ENCODE results near the gene S100A7A.

S100A7A gene

DNA sequence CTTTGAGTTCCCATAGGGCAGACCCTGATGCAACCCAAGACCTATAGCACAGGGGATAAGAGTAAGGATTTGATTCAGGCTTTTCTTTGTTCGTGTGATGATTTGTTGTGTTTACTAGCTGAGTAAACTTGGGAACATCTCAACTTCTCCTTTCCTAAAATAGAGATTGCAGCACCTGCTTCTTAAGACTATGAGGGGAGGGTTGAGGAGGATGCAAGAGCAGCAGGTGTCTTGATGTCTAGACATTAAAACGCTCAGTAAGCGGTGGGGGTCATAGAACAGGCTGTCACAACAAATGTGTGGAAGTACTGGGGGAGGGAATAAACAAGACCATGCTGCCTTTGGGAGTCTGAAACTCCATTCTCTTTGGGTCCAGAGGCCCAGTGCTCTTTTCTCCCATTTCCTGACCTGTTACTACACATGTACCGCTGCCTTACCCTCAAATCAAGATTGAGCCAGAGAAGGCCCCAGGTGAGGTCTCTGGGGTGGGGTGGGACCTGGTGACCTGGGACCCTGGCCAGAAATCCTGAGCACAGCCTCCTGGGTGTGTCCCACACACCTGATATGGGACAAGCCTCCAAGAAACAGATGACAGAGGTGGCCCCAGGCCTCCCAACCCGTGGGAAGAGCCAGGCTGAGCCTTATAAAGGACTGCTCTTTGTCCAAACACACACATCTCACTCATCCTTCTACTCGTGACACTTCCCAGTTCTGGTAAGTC, at the start of gene S100A7A:
Gene S100A7A (plus strand): TSS at position 671 of the 721 bp plus-strand sequence. CDS start 1,563 bp downstream, outside the sequence.
- DNase-seq = no peak

DNA sequence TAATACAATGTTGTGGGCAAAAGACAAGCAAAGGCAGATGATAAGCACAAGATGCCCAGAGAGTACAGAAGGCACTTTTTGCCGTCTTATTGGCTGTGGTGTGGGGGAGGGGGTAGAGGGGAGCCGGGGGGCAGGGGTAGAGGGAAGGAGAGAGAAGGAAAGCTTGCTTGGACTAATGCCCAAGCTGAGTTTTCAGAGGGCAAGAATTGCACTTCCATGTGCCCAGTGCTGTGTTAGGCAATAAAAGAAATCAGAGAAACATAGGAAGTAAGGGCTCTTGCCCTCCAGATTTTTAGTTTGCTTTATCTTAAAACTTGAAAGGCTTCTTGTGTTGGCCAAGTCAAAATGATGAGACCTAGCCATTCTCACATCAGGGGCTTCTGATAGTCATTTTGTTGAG, 49.2 kb upstream of the S100A7A start:
- DNase-seq = no peak

- no peak for DNase-seq
Measured at GRCh38 chr1:153368495-153368894, 47.8 kb upstream of the S100A7A start.

DNA sequence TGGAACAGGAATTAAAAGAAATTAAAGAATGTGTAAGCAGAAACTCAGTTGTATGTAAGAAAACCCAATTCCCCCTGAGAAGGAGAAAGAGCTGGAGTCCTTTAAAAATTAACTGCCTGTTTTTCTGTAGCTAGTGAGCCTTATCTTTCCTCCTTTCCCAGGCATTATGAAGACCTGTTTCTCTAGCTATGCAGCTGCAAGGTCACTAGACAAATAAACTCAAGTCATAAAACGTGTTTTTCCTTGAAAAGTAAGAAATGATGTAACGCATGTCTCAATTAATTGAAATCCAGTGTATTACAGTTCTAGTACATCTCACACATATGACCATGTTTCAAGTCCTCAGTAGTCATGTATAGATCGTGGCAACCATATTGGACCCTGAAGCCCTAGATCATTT, 46.2 kb upstream of the S100A7A start:
- no peak for DNase-seq

GRCh38 chr1:153371231-153371630, 45.1 kb upstream of the S100A7A start:
- no peak for DNase-seq

DNA sequence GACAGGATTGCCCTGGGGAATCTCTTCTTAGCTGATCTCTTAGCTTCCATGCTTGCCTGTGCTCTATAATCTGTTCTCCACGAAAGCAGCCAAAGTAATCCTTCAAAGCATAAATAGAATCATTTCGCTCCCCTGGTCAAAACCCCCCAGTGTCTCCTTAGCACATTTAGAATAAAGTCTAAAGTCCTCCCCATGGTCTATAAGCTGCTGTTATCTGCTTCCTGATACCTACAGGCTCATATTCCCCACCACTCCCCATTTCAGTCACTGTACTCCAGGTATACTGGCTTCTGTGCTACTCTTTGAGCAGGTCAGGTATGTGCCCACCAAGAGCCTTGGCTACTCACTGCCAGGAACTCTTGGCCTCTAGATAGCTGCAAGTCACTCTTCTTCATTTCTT, 43.7 kb upstream of the S100A7A start:
- DNase-seq = no peak

DNA sequence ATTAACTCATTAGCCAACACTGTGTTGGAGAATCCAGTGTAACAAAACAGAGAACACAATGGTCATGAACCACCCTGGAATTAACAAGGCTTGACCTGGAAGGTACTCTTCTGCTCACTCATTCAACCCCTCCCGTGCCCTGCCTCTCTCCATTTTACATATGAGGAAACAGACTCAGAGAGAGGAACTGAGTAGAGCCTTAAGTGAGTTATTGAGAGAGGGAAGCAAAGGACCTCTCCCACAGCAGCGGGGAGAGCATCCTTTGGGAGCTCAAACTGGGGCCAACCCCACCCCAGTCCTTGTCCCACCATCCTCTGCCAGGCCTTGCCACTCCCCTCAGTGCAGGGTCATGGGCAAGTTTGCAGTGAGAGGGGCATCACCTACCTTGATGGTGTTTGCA, 42.2 kb upstream of the S100A7A start:
- no peak for DNase-seq

GRCh38 chr1:153375511-153375910, 40.8 kb upstream of the S100A7A start, which contains the start of gene S100A12:
S100A12 (minus strand) TSS chr1:153375621; CDS start chr1:153374592, 1,029 bp downstream.
- no peak for DNase-seq

DNA sequence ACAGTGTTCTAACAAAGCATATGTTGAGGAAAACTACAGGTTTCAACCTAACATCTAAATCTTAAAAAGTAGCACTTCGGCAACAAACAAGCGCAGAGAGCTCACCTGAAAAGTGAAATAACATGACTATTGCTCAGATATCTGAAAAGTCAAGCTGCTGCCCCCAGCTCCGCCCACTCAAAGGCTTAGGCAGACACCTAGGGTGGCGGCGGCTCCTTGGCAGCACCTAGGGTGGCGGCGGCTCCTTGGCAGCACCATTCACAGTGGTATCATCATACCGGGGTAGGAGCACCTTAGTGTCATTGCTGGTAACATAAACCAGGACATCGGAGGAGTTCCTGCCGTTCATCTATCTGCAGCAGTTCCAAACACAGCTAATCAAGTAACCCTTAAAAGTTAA, 36.7 kb upstream of the S100A7A start:
- no peak for DNase-seq

DNA sequence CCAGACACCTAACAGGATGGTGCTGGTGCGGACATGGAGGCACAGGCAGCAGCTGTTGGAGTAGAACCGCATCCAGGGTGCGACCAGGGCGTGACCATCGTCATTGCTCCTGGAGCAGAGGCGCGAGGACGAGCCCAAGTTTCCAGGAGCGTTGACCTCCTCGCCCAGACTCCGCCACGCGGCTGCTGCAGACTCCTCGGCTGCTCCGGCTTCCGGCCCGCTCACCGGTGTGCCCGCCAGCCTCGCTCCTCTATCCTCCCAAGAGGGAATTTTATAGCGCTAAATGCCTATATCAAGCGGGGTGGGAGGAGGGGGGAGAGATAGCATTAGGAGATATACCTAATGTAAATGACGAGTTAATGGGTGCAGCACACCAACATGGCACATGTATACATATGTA, 35.6 kb upstream of the S100A7A start:
- no peak for DNase-seq

DNA sequence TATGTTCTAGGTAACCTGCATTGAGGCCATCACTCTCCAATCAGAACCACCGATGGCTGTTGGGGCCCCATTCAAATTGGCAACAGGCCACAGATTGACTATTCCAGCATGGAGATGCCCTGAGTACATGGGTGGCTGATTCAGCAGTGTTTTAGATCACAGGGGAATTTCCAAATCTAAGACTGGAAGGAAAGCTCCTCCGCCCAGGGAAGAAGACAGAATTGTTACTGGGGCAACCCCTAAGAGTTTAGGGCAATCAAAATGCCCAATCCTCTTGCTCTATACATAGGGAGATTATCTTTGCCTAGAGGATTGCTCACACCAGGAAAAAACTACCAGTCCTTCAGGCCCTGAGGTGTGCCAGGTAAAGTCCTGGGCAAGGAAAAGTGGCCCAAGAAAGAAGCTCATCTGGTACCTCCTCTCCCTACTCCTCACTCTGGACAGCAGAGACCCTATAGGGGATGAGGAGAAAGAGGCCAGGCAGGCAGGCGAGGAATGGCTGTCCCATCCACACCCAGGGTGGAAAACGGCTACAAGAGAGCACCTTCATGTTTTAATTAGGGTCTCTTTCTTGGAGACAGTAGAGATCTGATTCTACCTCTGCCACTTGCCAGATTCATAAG, 31.3 kb upstream of the S100A7A start:
- DNase-seq = no peak

DNA sequence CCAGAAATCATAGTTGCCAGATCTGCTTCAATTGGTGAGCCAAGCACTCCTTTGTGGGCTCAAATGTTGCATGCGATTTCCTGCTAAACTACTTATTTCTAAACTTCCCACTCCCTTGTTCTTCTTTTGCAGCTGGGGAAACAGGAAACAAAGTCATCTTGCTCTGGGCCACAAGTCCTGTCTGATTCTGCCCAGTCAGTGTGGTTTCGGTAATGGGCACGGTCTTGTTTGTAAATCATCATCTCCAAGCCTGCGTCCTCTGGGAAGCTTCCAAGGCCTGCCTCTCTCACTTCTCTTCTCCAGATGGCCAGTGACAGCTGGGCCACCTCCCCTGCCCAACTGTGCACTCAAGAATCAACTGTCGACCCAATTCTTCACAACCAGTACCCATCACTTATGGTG, 29.8 kb upstream of the S100A7A start:
- peak; percentile 7 for DNase-seq

GRCh38 chr1:153387001-153387400, 29.3 kb upstream of the S100A7A start:
- DNase-seq = no peak

- no peak for DNase-seq
Measured at GRCh38 chr1:153387785-153388184, 28.5 kb upstream of the S100A7A start.

DNA sequence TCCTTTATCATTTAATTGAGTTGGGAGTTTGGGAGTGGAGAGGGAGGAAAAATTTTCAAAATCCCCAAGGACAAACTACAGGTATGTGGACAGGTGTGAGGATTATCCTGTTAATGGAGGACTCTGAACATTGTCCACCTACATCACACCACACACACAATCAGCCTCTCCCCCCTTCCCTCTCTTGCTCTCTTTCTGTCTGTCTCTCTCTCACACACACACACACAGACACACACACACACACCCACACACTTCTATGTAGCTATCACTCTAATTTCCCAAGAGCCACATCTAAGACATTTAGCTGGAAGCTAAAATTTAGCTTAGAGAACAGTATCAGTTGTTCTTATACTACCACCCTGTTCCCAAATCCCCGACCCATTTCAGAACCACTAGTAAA, 26.9 kb upstream of the S100A7A start:
- DNase-seq = no peak

- DNase-seq = no peak
Measured at GRCh38 chr1:153389973-153390879, 26.1 kb upstream of the S100A7A start.

GRCh38 chr1:153390938-153391710, 25.2 kb upstream of the S100A7A start, which contains the start of gene S100A8:
S100A8 (minus strand) TSS chr1:153391073; CDS start chr1:153390535, 538 bp downstream.
- peak; percentile 2 for DNase-seq

- no peak for DNase-seq
Measured at GRCh38 chr1:153392258-153392657, 24.1 kb upstream of the S100A7A start.

- no peak for DNase-seq
Measured at GRCh38 chr1:153392822-153393221, 23.5 kb upstream of the S100A7A start.

DNA sequence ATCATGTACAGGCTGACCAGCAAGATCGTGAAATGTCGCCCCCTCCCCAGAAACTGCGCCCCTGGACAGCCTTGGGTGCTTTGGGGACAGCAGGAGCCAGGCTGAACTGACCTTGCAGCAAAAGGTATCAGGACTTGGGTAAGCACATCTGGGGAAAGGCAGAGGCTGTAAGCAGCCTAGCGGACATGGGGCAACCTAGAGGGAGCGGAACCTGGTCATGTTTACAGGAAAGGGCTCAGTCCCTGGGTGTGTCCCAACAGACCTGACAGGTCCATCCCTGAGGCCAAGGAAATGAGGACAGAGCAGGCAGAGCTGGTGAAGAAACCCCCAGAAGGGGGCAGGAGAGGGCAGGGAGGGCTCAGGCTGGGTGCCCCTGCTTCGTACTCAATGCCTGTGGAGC, 22.4 kb upstream of the S100A7A start:
- DNase-seq = no peak

- DNase-seq = no peak
Measured at GRCh38 chr1:153394391-153394790, 21.9 kb upstream of the S100A7A start.

GRCh38 chr1:153395136-153395685, 21.1 kb upstream of the S100A7A start:
- no peak for DNase-seq

Measured in midbrain (tissue), 1 donor.